NCI-H2227 (cell line): ENCODE data around the gene ULK1.

ENCODE experiments used
- DNase-seq: peaks from one replicate; lab custom pipeline; 2025; ENCODE audit not compliant: unreplicated experiment; lab: John Stamatoyannopoulos, UW

ULK1 gene

DNA sequence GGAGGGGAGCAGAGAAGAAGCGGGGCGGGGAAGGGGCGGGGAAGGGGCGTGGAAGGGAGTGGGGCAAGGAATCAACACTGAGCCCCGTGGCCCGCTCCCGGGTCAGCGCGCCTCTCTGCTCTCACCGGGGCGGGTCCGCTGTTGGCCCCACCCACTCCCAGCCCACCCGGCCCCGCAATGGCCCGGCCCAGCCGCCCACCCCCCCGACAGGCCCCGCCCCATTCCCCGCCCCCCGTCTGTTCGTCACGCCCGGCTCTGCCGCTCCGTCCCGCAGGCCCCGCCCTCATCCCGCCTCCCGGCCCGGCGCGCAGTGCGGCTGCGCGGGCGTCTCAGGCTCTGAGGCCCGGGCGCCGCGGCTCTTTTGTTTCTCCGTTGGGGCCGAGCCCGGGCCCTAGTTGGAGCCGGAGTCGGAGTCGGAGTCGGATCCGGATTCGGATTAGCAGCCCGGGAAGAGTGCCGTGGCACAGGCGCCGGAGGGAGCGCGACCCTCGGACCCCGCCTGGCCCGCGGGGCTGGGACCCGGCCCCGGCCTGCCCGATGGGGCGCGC is at the start of gene ULK1:
Gene ULK1 (plus strand): TSS at position 310 of the 548 bp plus-strand sequence. CDS start 380 bp downstream, outside the sequence.
- peak; percentile 94 for DNase-seq

DNA sequence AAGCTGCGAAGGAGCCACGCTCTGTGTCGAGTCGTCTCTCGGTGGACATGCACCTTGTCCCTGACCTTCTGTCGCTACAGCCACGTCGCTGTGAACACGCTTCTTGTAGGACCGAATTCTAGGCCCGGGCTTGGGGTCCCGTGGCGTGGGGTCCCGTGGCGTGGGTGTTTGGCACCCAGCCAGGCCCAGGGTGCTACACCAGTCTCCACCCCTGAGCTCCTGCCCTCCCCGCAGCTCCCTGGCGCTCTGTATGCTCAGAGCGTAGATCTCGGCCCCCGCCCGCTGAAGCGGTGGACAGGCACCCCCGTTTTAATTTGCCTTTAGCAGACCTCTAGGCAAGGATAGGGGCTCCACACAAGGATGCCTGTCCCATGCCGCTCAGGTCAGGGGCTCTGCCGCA is 49.8 kb upstream of the ULK1 start:
- DNase-seq: no peak

DNA sequence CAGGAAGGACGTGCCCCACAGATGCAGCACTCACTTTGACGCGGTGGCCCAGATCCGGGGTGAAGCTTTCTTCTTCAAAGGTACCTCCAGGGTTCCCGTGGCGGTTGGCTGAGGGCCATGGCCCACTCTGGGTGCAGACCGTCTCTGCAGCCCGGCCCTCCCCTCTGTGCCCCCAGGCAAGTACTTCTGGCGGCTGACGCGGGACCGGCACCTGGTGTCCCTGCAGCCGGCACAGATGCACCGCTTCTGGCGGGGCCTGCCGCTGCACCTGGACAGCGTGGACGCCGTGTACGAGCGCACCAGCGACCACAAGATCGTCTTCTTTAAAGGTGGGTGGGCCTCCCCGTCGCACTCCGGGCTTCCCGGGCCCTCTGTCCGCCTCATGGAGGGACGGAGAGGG is 49.3 kb upstream of the ULK1 start:
- DNase-seq: no peak

DNA sequence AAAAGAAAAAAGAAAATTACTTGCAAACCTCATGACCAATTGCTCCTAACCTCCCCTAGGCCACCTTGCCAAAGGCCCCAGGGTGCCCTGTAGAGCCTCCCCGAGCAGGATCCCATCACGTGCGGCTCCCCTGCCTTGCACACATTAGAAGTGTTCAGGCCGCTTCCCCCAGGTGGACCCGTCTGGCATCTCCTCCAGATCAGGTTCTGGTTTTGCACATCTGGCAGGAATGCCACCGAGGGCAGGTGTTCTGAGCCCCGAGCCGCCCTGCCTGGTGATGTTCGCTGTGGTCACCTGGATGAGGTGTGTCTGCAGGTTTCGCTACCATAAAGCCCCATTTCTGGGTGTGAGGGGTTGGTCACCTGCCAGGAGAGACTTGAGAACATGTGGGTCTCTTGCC is 47.0 kb upstream of the ULK1 start:
- DNase-seq: no peak

DNA sequence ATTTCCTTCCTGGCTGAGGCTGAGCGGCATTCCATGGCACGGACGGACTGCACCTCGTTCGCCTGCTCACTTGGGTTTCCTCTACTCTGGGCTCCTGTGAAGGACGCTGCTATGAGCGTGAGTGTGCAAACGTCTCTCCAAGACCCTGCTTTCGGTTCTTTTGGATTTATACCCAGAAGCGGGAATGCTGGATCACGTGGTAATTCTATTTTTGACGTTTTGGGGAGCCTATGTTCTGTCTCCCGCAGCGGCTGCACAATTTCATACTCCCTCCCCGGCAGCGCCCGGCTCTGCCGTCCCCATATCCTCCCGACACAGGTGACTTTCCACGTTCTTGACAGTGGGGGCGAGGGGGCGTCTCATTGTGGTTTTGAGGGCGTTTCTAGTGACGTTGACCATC is 45.7 kb upstream of the ULK1 start:
- DNase-seq: no peak

DNA sequence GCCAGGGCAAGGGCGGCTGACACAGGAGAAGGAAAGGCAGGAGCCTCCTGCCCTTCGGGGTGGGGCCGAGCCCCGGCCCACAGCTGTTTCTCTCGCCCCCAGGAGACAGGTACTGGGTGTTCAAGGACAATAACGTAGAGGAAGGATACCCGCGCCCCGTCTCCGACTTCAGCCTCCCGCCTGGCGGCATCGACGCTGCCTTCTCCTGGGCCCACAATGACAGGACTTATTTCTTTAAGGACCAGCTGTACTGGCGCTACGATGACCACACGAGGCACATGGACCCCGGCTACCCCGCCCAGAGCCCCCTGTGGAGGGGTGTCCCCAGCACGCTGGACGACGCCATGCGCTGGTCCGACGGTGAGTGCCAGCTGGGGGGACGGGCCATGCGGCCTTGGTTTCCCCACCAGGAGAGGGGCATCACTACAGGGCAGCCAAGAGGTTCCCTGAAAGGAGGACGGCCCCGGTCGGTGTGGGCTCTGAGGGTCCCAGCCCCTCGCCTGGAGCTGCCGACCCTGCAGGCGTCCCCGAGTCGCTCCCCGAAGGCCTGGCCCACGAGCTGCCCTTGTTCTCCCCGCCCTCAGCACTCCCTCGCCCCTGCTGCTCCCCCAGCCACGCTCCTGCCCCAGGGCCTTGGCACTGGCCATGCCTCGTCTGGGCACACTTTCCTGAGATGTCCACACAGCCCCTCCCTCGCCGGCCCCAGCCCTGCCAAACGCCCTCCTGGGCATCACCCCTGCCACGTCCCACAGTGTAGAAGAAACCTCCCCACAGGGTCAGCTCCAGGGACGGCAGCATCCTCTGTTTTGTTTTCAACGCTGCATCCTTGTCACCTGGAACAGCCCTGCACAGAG is 44.5 kb upstream of the ULK1 start:
- no peak for DNase-seq

DNA sequence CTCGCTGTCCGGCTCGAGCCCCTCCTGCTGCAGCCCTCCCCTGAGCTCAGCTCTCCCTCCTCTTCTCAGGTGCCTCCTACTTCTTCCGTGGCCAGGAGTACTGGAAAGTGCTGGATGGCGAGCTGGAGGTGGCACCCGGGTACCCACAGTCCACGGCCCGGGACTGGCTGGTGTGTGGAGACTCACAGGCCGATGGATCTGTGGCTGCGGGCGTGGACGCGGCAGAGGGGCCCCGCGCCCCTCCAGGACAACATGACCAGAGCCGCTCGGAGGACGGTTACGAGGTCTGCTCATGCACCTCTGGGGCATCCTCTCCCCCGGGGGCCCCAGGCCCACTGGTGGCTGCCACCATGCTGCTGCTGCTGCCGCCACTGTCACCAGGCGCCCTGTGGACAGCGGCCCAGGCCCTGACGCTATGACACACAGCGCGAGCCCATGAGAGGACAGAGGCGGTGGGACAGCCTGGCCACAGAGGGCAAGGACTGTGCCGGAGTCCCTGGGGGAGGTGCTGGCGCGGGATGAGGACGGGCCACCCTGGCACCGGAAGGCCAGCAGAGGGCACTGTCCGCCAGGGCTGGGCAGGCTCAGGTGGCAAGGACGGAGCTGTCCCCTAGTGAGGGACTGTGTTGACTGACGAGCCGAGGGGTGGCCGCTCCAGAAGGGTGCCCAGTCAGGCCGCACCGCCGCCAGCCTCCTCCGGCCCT is 43.4 kb upstream of the ULK1 start:
- no peak for DNase-seq

DNA sequence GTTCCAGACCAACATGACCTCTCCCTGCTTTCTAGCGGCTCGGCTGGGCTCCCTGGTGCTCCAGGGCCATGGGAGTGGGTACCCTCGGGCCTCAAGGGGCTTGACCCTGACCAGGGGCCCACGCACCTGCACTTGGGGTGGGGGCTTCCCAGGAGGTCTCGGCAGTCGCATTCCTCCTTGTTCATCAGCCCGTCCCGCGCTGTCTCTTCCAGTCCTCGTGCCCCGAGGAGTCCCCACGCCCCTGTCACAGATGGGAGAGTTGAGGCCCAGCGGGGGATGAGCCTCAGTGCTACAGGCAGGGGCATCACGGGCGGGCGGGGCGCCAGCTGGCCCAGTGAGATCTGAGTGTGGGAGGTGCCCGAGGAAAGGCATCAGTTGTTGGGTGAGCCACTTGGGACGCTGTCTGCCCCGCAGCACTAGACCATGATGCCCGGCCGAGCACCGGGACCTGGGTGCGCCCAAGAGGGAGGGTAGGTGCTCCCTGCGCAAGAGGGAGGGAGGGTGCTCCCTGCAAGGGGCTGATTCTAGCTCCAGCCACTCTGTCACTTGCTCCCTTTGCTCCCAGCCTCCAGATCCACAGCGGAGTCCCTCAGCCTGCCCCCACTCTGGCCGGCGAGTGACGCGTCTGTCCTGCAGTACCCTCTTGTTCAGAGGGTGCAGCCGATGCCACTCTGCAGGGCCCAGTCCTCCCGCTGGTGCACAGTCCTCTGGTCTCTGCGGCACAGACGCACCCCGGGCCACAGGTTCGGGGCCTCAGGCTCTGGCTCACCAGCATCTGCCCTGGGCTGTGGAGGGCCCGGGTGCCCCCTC is 42.5 kb upstream of the ULK1 start:
- no peak for DNase-seq

DNA sequence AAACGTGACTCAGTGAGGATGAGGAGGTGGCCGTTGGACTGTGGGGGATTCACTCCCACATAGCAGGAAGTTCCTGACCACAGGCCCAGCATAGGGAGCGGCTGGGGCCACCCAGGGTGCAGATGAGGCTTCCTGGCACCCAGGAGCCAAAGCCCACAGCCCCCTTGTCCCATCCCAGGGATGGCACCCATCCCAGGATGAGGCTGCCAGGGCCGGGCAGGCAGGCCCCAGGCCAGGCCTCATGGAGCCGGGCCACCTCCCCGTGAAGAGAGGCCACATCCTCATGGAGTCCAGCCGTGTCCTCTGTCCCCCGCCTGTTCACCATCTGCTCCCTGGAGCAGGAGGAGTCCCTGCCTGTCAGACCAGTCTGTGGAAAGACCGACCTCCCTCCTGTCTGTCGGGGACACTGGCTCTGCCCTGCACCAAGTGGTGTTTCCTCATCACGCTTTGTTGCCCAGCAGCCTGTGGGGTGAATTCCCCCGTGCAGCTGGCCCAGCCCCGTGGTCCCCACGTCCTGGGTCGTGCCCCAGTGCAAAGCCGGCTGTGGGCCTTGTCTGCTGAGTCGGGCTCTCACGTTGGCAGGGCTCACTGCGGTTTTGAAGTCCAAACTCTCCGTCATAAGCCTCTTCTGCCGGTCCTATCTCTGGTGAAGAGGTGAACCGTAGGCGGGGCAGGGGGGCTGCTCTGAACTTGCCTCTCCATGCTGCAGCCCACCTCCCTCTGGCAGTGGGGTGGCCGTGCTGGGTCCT is 41.7 kb upstream of the ULK1 start:
- no peak for DNase-seq

DNA sequence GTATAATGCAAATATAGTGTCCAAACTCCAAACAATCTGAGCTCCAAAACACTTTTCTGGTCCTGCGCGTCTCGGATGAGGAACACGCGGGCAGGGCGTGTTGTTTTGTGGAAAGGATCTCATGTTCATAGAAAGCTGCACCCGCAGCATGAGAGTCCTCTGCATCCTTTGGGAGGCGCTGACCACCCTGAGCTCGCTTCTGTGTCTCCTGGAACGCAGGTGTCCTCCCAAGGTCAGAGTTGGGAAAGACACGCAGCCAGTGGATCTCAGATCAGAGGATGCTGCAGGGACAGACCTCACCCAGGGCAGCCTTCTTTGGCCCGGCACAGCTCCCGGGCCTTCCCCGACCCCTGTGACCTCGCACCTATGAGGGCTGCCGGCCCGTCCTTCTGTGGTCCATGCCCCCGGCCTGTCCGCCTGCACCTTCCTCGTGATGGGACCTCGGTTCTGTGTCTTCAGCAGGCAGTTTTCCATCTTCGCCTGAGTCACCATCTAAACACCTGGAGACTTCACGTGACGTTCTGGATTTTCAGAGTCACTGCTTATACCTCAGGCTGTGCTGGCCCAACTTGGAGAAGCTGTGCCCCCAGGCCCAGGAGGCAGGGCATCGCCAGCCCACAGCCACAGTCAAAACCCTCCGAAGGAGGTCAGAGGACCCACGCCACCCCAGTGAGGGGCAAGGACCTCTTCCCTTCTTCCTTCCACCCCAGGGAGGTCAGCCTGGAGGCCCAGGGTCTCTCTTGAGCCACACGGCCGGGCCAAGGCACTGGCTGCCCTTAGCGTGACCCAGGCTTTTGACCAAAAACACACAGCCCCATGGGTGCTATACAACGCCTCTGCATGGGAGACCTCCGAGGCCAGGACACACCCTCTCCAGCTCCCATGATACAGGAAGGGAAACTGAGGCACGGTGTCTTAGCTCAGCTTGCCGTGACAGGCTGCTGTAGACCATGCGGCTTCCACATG is 40.3 kb upstream of the ULK1 start:
- no peak for DNase-seq

DNA sequence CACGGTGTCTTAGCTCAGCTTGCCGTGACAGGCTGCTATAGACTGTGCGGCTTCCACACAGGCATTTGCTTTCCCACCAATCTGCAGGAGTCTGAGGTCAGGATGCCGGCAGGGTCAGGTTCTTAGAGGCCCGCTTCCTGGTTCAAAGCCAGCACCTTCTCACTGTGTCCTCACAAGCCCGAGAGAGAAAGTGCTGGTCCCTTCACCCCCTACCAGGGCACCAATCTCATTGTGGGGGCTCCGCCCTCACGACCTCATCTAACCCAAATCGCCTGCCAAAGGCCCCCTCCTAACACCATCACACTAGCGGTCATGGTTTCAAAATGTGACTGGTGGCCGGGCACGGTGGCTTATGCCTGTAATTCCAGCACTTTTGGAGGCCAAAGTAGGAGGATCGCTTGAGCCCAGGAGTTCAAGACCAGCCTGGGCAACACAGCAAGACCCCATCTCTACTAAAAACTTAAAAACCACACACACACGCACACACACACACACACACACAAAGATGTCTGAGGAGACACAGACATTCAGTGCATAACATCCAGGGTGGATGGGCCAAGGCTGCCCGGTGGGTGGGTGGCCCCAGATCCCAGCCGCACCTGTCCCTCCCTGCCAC is 39.5 kb upstream of the ULK1 start:
- DNase-seq: no peak

DNA sequence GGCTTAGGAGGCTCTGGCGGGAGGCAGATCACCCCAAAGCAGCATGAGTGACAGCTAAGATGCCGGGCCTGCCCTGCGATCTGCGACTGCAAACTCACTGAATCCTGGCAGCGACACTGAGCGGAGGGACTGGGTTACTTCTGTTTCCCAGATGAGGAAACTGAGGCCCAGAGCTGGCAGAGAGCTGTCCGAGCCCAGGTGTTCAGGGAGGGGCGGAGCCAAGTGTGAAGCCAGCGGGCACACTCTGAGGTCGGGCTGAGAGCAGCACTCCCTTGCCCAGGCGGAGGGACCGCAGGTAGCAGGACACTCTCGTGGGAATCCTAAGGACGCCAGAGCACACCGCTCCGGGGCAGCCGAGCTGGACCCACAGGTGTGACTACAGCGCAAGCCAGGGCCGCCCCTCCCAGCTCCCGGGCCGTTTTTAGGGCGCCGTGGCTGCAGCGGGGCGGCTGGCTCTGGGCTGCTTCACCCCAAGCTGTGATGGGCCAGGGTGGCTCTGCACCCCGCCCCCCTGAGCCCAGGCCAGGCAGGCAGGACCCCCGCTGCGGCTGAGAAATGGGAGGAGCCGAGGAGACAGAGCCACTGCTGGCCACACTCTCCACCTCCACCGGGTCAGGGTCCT is 38.8 kb upstream of the ULK1 start:
- DNase-seq: no peak

DNA sequence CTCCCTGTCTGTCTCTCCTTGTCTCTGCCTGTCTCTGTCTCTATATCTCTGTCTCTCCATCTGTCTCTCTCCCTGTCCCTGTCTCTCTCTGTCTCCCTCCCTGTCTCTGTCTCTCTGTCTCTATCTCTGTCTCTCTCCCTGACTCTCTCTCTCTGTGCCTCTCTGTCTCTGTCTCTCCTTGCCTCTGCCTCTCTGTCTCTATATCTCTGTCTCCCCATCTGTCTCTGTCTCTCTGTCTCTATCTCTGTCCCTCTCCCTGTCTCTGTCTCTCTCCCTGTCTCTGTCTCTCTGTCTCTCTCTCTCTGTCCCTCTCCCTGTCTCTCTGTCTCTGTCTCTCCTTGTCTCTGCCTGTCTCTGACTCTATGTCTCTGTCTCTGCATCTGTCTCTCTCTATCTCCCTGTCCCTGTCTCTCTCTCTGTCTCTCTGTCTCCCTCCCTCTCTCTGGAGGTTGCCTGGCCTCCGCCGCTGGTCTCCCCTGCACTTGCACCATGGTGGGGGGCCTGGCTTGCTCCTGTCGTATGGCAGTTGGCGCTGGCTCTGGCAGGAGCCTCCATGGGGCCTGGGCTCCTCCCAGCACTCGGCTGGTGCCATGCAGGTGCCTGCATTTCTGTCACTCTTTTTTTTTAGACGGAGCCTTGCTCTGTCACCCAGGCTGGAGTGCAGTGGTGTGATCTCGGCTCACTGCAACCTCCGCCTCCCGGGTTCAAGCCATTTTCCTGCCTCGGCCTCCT is 37.9 kb upstream of the ULK1 start:
- DNase-seq: no peak

DNA sequence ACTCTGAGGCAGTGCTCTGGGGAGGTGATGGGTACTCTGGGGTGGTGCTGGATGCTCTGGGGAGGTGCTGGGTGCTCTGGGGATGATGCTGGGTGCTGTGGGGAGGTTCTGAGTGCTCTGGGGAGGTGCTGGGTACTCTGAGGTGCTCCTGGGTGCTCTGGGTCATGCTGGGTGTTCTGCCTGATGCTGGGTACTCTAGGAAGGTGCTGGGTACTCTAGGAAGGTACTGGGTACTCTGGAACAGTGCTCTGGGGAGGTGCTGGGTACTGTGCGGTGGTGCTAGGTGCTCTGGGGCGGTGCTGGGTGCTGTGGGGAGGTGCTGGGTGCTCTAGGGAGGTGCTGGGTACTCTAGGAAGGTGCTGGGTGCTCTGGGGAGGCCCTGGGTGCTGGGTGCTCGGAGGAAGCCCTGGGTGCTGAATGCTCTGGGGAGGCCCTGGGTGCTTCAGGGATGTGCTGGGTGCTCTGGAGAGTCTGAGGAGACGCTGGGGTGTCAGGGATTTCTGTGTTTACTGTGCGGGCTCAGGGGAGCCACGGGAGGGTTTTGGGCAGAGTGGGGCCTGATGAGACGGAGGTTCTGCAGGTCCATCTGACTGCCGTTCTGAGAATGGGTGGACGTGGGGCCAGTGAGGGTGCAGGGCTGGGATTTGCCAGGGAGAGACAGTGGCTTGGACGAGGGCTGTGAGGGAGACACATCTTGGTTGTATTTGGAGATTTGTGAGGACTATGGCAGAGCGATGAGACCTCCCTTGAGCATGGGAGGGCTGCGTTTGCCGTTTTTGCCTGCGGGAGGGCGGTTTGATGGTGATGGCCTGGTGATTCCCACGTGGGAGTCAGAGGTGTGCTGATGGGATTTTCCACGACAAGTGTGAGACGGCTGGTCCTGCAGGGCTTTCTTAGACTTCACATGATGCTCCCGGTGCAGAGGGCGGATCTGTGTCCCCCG is 36.2 kb upstream of the ULK1 start:
- no peak for DNase-seq

DNA sequence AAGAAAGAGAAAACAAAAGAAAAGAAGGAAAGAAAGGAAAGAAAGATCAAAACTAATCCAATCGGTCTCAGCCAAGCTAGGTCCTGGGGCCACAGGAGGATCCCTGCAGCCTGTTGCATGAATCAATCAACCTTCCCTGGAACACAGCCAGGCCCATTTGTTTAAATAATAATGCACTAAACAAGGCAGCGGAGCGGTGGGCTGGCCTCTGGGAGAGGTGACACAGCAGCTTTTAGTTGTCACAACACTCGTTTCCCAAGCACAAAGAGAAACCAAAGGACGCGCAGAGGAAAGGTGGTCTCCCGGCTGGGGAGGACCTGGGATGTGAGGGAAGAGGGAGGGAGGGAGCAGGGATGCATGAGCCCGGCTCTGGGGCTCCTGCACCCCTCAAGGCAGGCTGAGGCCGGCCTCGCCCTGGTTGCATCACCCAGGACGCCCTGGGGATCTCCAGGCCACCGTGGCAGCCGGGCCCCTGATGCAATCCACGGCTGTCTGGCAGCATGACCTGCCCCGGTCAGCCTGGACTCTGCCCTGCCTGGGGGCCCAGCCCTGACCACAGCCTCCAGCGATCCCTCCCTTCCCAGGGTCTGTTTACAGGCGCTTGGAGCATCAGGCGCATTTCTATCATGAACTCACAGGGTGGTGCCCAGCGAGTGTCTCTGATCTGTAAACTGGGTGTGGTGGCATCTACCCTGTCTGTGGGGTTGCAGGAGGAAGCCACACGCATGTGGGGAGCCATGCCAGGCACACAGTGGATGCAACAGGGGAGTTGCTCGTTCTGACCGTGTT is 33.8 kb upstream of the ULK1 start:
- DNase-seq: peak; percentile 83
